T-cell (primary cell): ENCODE measurements around the gene ALAD. TPM values are rescaled to one million over a fixed set of nuclear protein-coding genes. Genes with fewer than 3 reads are reported as not detected.

ENCODE experiments used
- ATAC-seq, 4 experiments: fragments of 200-7000 bp in 3 of 4; fragments of 150-1000 bp in 1 of 4; cut with Tn5 transposase; replicated peaks in 1 of 4; 1 replicate in 3 of 4; 2 replicates in 1 of 4; pipeline ENCODE4 v1.10.0; 2021; ENCODE audit warnings: moderate library complexity in 3 of 4, mild to moderate bottlenecking in 2 of 4, moderate number of reproducible peaks in 1 of 4
- CTCF ChIA-PET, 2 donors: fragments of 300-600 bp; sonication (Branson Sonifier 250); formaldehyde crosslinking; loops; one replicate each; lab custom pipeline; 2022; ENCODE audit warnings: antibody characterized with exemption in 2 of 2; lab: Charles Lee
- POLR2A ChIA-PET, 2 donors: fragments of 300-600 bp; sonication (Branson Sonifier 250); formaldehyde crosslinking; loops; one replicate each; lab custom pipeline; 2022; ENCODE audit warnings: antibody characterized with exemption in 2 of 2; lab: Charles Lee
- DNase-seq, 35 experiments: peaks; one replicate each; pipeline versions ENCODE4 v3.0.0 to v3.0.0-alpha.2; 2013 to 2023
- H3K27ac ChIP-seq: one replicate; pipeline ENCODE4 v1.5.1; 2013; ENCODE audit warnings: low read length
- H3K27me3 ChIP-seq, 2 experiments: replicated peaks in 1 of 2; 1 replicate in 1 of 2; 2 replicates in 1 of 2; pipeline versions ENCODE4 v1.6.1 to v1.7.0; 2013; ENCODE audit warnings: low read length in 1 of 2, mixed read lengths in 1 of 2; ENCODE audit not compliant: control insufficient read depth in 2 of 2, insufficient read depth in 2 of 2; ENCODE audit errors: extremely low read depth in 1 of 2
- H3K36me3 ChIP-seq, 2 donors: 1 replicate in 1 of 2; 2 replicates in 1 of 2; pipeline versions ENCODE4 v1.6.1 to v1.7.0; 2013; ENCODE audit warnings: low read length in 1 of 2; ENCODE audit not compliant: control insufficient read depth in 2 of 2, insufficient read depth in 1 of 2; ENCODE audit errors: extremely low read depth in 1 of 2
- H3K4me1 ChIP-seq, 2 experiments: 1 replicate in 1 of 2; 2 replicates in 1 of 2; pipeline versions ENCODE4 v1.6.1 to v1.7.0; 2013; ENCODE audit warnings: low read length in 2 of 2, mixed read lengths in 1 of 2; ENCODE audit not compliant: insufficient read depth in 2 of 2, control insufficient read depth in 1 of 2; ENCODE audit errors: extremely low read depth in 1 of 2
- H3K4me3 ChIP-seq, 2 donors: 1 replicate in 1 of 2; 2 replicates in 1 of 2; pipeline versions ENCODE4 v1.5.1 to v1.7.0; 2013; ENCODE audit warnings: mild to moderate bottlenecking in 2 of 2, low read length in 1 of 2, moderate library complexity in 1 of 2; ENCODE audit not compliant: control insufficient read depth in 1 of 2; ENCODE audit errors: extremely low read depth in 1 of 2
- H3K9me3 ChIP-seq: 2 replicates; pipeline ENCODE4 v1.7.0; 2013
- H3K27ac Mint-ChIP-seq, 2 donors: one replicate each; pipeline ENCODE4 v1.8.0; 2020 to 2021; ENCODE audit warnings: mild to moderate bottlenecking in 2 of 2, mixed read lengths in 2 of 2
- H3K27me3 Mint-ChIP-seq, 2 donors: one replicate each; pipeline ENCODE4 v1.8.0; 2021 to 2022; ENCODE audit warnings: mixed read lengths in 2 of 2
- H3K36me3 Mint-ChIP-seq: one replicate; pipeline ENCODE4 v1.8.0; 2021; ENCODE audit warnings: mixed read lengths
- H3K4me1 Mint-ChIP-seq, 3 donors: one replicate each; pipeline ENCODE4 v1.8.0; 2020 to 2022; ENCODE audit warnings: mixed read lengths in 3 of 3, mild to moderate bottlenecking in 1 of 3
- H3K4me3 Mint-ChIP-seq, 3 donors: one replicate each; pipeline ENCODE4 v1.8.0; 2020 to 2022; ENCODE audit warnings: mild to moderate bottlenecking in 3 of 3, mixed read lengths in 3 of 3, moderate library complexity in 3 of 3
- H3K9me3 Mint-ChIP-seq, 3 donors: one replicate each; pipeline ENCODE4 v1.8.0; 2020 to 2022; ENCODE audit warnings: mixed read lengths in 3 of 3
- WGBS: methylation state at CpG from one replicate; pipeline ENCODE4 v1.1.5; 2013; ENCODE audit warnings: missing lambda C conversion rate; ENCODE audit not compliant: insufficient coverage; 5-methylcytosine and 5-hydroxymethylcytosine counted together
- total RNA-seq, 35 experiments: library from RNA in 6 of 35; stranded (reverse) in 6 of 35; fragments of 120-200 nt in 1 of 35; gene quantifications; one replicate each; pipeline versions ENCODE4 v1.2.1 to v1.2.4 and lab custom pipeline; 2013 to 2026

ALAD gene
- total RNA-seq, 5 donors from 2014 or later (not counting 1 experiment from before 2014, with no cell fraction given): 23.4 to 40.8 (median 35.2) TPM

DNA sequence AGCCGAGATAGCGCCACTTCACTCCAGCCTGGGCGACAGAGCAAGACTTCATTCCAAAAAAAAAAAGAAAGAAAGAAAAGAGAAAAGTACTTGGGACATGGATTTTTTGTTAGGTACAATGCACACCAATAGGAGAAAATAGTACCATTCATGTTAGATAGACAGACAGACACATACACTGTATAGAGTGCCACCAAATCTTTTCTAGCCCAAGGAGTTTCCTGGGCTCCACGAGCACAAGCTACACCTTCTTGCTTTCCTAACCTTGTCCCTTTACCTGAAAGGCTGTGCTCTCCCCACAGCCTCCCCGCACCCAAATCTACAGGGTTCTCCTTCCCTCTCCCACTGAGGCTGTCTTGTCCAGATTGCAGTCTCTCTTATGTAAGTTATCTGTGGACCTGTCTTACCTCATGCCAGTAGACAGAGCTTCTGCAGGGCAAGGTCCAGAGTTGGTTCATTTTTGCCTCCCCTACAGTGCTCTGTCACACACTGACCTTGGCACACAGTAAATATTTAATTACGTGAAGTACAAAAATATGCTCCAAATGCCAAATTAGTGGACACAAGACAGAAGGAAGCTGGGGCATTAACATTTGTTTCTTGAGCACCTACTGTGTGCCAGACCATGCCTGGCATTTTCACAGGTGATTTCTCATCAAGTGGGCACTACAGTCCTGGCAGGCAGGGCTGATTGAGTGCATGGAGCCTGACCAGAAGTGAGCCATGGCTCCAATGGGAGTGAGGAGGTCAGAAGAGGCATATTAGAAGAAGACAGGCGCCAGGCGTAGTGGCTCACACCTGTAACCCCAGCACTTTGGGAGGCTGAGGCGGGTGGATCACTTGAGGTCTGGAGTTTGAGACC, 5.9 kb downstream of the ALAD start:
- Histone ChIP-seq H3K4me1 (peaks cover 2 to 11% of the 10 kb centered on the region in 2 experiments), H3K9me3 (no peaks in the 10 kb centered on the region), H3K27me3 (no peaks in the 10 kb centered on the region), H3K36me3 (peaks cover 0 to 24% of the 10 kb centered on the region in 2 donors), H3K27ac (no peak overlapping the region), H3K4me3 (no peak overlapping the region)
- 92% methylated on average over 6 of the region's 9 CpGs for WGBS
- CTCF ChIA-PET: no interaction called here
- DNase-seq (no peak), ATAC-seq (no peak)
- H3K27me3 Mint-ChIP-seq: no peaks in the 10 kb centered on the region
- H3K27ac Mint-ChIP-seq: no peak overlapping the region
- peaks cover 19 to 25% (median 23%) of the 10 kb centered on the region in 3 donors for H3K4me1 Mint-ChIP-seq
- no peak overlapping the region for H3K4me3 Mint-ChIP-seq
- H3K9me3 Mint-ChIP-seq: no peaks in the 10 kb centered on the region
- POLR2A ChIA-PET: interaction anchor here in 1 of 2 donors (0.6 kb wide), 1 partner anchor 203 kb away, joined by 3 read pairs; no protein-coding TSS in a partner anchor
- peaks cover 35% of the 10 kb centered on the region for H3K36me3 Mint-ChIP-seq

DNA sequence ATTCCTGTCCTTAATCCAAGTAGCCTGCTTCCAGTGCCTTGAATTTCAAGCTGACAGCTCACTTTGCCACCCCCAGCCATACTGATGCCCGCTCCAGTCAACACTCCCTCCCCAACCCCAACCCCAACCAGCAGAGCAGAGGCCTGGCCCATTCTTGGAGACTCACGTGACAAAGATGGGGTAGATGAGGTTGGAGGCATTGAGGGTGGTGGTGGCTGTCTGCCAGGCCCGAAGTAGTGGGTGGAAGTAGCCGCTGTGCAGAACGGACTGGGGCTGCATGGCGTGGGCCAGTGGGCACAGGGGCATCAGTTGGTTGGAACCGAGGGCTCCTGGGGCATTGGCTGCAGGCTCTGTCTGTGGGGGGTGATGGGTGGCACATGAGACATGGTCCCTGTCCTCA, 7.8 kb downstream of the ALAD start:
- DNase-seq: no peak
- H3K4me3 Mint-ChIP-seq: no peak overlapping the region
- H3K36me3 Mint-ChIP-seq: peaks cover 46% of the 10 kb centered on the region
- Histone ChIP-seq H3K4me3 (no peak overlapping the region), H3K27me3 (no peaks in the 10 kb centered on the region), H3K9me3 (no peaks in the 10 kb centered on the region), H3K4me1 (no peaks in the 10 kb centered on the region), H3K27ac (no peak overlapping the region), H3K36me3 (peaks cover 10 to 41% of the 10 kb centered on the region in 2 donors)
- H3K27ac Mint-ChIP-seq: no peak overlapping the region
- H3K4me1 Mint-ChIP-seq: peaks cover 5 to 12% (median 10%) of the 10 kb centered on the region in 3 donors
- CTCF ChIA-PET: interaction anchor here in 1 of 2 donors (0.5 kb wide), 1 partner anchor 268 kb away, joined by 3 read pairs; no protein-coding TSS in a partner anchor
- no peaks in the 10 kb centered on the region for H3K27me3 Mint-ChIP-seq
- 100% methylated on average over 2 of the region's 7 CpGs for WGBS
- H3K9me3 Mint-ChIP-seq: no peaks in the 10 kb centered on the region
- ATAC-seq: no peak
- POLR2A ChIA-PET: interaction anchor here in 1 of 2 donors (0.6 to 0.7 kb wide), 2 partner anchors 8 to 63 kb away, joined by 3 to 9 read pairs; partner anchors contain the start of gene ALAD

DNA sequence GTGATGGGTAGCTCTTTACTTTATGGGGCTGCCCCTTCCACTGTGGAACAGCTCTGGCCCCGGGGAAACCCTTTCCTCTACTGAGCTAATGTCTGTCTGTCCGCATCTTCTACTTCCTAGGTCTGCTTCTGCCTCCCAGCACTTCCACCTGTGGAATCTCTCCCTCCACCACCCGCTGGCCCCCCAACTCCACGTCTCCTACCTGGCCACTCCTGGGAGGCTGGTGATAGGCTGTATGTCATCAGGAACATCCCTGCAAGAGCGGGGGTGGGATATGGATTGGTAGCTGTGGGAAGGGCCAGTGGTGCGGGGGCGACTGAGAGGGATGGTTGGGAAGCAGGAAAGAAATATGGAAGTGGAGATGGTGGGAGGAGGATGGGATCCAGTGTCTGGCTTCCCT, 9.2 kb downstream of the ALAD start:
- H3K4me1 Mint-ChIP-seq: peaks cover 5 to 10% (median 7%) of the 10 kb centered on the region in 3 donors
- POLR2A ChIA-PET: interaction anchor here in 1 of 2 donors (0.6 kb wide), 1 partner anchor 141 kb away, joined by 5 read pairs; no protein-coding TSS in a partner anchor
- no peaks in the 10 kb centered on the region for H3K27me3 Mint-ChIP-seq
- 100% methylated on average over 2 of the region's 7 CpGs for WGBS
- no peaks in the 10 kb centered on the region for H3K27me3 ChIP-seq
- H3K9me3 ChIP-seq: no peaks in the 10 kb centered on the region
- ATAC-seq (no peak), DNase-seq (no peak)
- CTCF ChIA-PET: interaction anchor here in 1 of 2 donors (0.6 kb wide), 1 partner anchor 119 kb away, joined by 3 read pairs; no protein-coding TSS in a partner anchor
- H3K27ac Mint-ChIP-seq: no peak overlapping the region
- H3K36me3 Mint-ChIP-seq: peaks cover 60% of the 10 kb centered on the region
- H3K4me1 ChIP-seq: no peaks in the 10 kb centered on the region
- H3K27ac ChIP-seq: no peak overlapping the region
- H3K4me3 ChIP-seq: no peak overlapping the region
- H3K36me3 ChIP-seq: peaks cover 23 to 54% of the 10 kb centered on the region in 2 donors
- no peak overlapping the region for H3K4me3 Mint-ChIP-seq
- H3K9me3 Mint-ChIP-seq: no peaks in the 10 kb centered on the region

DNA sequence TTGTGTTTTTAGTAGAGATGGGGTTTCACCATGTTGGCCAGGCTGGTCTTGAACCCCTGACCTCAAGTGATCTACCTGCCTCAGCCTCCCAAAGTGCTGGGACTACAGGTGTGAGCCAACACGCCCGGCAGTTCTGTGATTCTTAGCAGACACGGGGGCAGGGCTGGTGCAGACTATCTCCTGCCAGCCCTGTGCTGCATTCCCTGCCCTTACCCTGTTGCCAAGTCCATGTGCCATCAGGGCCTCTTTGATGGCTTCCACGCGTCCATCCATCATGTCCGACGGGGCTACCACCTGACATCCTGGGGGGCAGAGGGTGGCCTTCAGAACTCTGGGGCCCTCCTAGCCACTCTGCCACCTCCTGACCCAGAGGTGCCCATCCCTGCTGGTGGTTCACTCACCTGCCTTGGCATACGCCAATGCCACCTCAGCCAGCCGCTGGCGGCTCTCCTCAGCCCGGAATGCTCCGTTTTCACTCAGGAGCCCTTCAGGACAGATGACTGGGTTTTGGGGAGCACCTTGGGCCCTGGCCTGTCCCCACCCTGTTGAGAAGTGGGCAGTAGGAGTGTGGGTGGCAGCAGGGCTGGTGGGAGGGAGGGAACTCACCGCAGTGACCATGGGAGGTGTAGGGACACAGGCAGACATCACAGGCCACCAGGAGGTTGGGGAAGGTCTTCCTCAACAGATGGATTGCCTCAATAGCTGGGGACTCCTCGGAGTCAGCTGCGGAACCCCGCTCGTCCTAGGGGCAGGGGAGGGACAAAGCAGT, 10.7 kb downstream of the ALAD start:
- H3K9me3 ChIP-seq: no peaks in the 10 kb centered on the region
- Mint-ChIP-seq H3K36me3 (peaks cover 61% of the 10 kb centered on the region), H3K9me3 (no peaks in the 10 kb centered on the region), H3K27me3 (no peaks in the 10 kb centered on the region), H3K27ac (no peak overlapping the region), H3K4me3 (no peak overlapping the region), H3K4me1 (peaks cover under 1 to 3% (median under 1%) of the 10 kb centered on the region in 3 donors)
- ChIA-PET POLR2A (interaction anchor here in 1 of 2 donors (0.6 kb wide), 1 partner anchor 134 kb away, joined by 4 read pairs; no protein-coding TSS in a partner anchor), CTCF (interaction anchor here in 1 of 2 donors (0.5 kb wide), 1 partner anchor 239 kb away, joined by 3 read pairs; no protein-coding TSS in a partner anchor)
- H3K36me3 ChIP-seq: peaks cover 25 to 55% of the 10 kb centered on the region in 2 donors
- no peak overlapping the region for H3K4me3 ChIP-seq
- no peak for DNase-seq
- H3K27me3 ChIP-seq: no peaks in the 10 kb centered on the region
- no peak for ATAC-seq
- WGBS: 94% methylated on average over 11 of the region's 17 CpGs
- H3K27ac ChIP-seq: no peak overlapping the region
- H3K4me1 ChIP-seq: no peaks in the 10 kb centered on the region

DNA sequence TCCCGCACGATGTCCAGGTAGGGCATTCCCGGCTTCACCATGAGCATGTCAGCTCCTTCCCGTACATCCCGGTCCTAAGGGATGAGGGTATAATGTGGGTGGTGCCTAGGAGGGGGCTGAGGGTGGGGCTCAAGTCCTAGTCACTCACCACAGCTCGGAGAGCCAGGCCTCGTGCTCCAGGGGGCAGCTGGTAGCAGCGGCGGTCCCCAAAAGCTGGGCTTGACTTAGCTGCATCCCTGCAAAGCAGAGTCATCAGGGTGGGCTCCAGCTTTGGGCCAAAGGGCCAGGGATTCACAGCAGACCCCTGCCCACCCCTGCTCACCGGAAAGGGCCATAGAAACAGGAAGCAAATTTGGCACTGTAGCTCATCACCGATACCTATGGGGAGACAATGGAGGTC, 11.6 kb downstream of the ALAD start:
- peaks cover 25 to 55% of the 10 kb centered on the region in 2 donors for H3K36me3 ChIP-seq
- no peak overlapping the region for H3K4me3 Mint-ChIP-seq

DNA sequence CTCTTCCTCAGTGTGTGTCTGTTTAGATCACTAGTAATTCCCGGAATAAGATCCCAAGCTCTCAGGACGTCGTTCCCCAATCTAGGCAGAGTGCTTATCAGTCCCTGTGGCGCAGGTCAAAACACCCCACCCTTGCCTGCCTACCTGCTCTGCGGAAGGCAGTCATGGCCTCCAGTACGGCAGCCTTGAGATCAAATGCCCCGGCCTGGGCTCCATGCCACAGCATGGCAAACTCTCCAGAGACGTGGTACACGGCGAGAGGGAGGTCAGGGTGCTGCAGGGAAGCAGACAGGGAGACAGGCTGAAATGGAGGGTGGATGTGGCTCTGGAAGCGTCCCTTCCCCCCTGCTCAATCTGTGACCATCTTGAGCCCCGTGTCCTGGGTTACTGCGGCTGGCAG, 12.3 kb downstream of the ALAD start:
- no peaks in the 10 kb centered on the region for H3K27me3 Mint-ChIP-seq
- Histone ChIP-seq H3K4me1 (no peaks in the 10 kb centered on the region), H3K27me3 (no peaks in the 10 kb centered on the region), H3K27ac (no peak overlapping the region), H3K4me3 (no peak overlapping the region), H3K36me3 (peaks cover 25 to 55% of the 10 kb centered on the region in 2 donors), H3K9me3 (no peaks in the 10 kb centered on the region)
- 98% methylated on average over 8 of the region's 13 CpGs for WGBS
- POLR2A ChIA-PET: no interaction called here
- H3K27ac Mint-ChIP-seq: no peak overlapping the region
- DNase-seq (no peak), ATAC-seq (no peak)
- CTCF ChIA-PET: no interaction called here
- peaks cover 56% of the 10 kb centered on the region for H3K36me3 Mint-ChIP-seq
- H3K4me1 Mint-ChIP-seq: no peaks in the 10 kb centered on the region
- no peaks in the 10 kb centered on the region for H3K9me3 Mint-ChIP-seq
- no peak overlapping the region for H3K4me3 Mint-ChIP-seq

More for the DNA sequence above, 11.6 kb downstream of the ALAD start:
- Mint-ChIP-seq H3K9me3 (no peaks in the 10 kb centered on the region), H3K27ac (no peak overlapping the region), H3K4me1 (no peaks in the 10 kb centered on the region), H3K36me3 (peaks cover 56% of the 10 kb centered on the region), H3K27me3 (no peaks in the 10 kb centered on the region)
- Histone ChIP-seq H3K4me1 (no peaks in the 10 kb centered on the region), H3K27me3 (no peaks in the 10 kb centered on the region), H3K27ac (no peak overlapping the region), H3K4me3 (no peak overlapping the region), H3K9me3 (no peaks in the 10 kb centered on the region)
- ChIA-PET CTCF (no interaction called here), POLR2A (no interaction called here)
- 98% methylated on average over 6 of the region's 11 CpGs for WGBS
- ATAC-seq (no peak), DNase-seq (no peak)
